ENCODE data around the gene FN3K. TPM values are rescaled to one million over a fixed set of nuclear protein-coding genes. Genes with fewer than 3 reads are reported as not detected.

Gene FN3K
- total and polyA plus RNA-seq, 2 of the 13 experiments (the other 11 are each of a cell fraction or from before 2014, with no cell fraction given): 3.5 to 12.2 TPM

DNA sequence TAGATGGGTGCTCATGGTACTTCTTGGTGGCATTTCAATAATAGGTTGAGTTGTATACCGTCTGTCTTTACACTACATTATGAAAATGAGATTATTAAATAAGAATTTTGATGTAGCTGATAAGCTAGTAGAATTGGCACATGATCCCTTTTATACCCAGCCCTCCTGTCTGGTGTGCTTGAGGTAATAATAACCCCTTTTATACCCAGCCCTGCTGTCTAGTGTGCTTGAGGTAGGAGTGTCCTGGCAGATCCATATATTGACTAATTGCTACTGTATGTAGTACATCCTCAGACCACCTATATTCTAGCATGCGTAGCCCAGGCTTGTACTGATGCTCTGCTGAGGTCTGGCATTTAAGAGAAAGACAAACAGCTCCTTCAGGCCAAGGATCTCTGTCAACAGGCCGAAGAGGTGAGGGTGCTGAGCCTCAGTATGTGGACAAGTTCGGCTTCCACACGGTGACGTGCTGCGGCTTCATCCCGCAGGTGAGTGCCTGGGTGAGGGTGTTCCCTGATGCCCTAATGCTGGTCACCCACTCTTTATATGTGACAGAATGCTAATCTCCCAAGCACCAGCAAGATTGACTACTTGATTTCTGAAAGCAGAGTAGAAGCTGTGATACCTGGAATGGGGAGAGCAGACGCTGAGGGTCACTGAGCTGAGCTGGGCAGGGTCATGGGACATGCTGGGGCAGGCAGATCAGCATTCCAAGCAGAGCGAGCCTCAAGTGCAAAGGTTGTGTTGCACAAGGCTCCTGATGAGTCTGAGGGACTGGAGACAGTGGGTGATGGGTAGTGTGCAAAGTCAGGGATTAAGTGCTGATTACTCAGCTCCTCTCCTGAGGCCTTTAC, 5.7 kb downstream of the FN3K start (continued):
- peak; percentile 42; the same call in 1 of the 2 replicates for TF ChIP-seq SMYD3 (CRISPR knock-in tag; IDR thresholded peaks at IDR 0.05)
- TF ChIP-seq, protein P1, sequence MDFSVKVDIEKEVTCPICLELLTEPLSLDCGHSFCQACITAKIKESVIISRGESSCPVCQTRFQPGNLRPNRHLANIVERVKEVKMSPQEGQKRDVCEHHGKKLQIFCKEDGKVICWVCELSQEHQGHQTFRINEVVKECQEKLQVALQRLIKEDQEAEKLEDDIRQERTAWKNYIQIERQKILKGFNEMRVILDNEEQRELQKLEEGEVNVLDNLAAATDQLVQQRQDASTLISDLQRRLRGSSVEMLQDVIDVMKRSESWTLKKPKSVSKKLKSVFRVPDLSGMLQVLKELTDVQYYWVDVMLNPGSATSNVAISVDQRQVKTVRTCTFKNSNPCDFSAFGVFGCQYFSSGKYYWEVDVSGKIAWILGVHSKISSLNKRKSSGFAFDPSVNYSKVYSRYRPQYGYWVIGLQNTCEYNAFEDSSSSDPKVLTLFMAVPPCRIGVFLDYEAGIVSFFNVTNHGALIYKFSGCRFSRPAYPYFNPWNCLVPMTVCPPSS (IDR thresholded peaks at IDR 0.05): no peak
- no peak for TF ChIP-seq ZNF432 (CRISPR knock-in tag; IDR thresholded peaks at IDR 0.05; ENCODE audit: borderline replicate concordance)
- peak; percentile 89 for TF ChIP-seq ZBTB33 (CRISPR knock-in tag; IDR thresholded peaks at IDR 0.05)
- TF ChIP-seq FOXC1 (CRISPR knock-in tag; IDR thresholded peaks at IDR 0.05; ENCODE audit: borderline replicate concordance): no peak; the same call in 1 of the 2 replicates
- peak; percentile 90; the same call in 1 of the 2 replicates for TF ChIP-seq ZMYM2 (CRISPR knock-in tag; IDR thresholded peaks at IDR 0.05)
- TF ChIP-seq, protein P2, sequence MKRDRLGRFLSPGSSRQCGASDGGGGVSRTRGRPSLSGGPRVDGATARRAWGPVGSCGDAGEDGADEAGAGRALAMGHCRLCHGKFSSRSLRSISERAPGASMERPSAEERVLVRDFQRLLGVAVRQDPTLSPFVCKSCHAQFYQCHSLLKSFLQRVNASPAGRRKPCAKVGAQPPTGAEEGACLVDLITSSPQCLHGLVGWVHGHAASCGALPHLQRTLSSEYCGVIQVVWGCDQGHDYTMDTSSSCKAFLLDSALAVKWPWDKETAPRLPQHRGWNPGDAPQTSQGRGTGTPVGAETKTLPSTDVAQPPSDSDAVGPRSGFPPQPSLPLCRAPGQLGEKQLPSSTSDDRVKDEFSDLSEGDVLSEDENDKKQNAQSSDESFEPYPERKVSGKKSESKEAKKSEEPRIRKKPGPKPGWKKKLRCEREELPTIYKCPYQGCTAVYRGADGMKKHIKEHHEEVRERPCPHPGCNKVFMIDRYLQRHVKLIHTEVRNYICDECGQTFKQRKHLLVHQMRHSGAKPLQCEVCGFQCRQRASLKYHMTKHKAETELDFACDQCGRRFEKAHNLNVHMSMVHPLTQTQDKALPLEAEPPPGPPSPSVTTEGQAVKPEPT (CRISPR knock-in tag; IDR thresholded peaks at IDR 0.05; ENCODE audit: low read depth): 0 out of 2 replicates have a peak, but pooled peaks have one; percentile 42
- TF ChIP-seq, protein P3, sequence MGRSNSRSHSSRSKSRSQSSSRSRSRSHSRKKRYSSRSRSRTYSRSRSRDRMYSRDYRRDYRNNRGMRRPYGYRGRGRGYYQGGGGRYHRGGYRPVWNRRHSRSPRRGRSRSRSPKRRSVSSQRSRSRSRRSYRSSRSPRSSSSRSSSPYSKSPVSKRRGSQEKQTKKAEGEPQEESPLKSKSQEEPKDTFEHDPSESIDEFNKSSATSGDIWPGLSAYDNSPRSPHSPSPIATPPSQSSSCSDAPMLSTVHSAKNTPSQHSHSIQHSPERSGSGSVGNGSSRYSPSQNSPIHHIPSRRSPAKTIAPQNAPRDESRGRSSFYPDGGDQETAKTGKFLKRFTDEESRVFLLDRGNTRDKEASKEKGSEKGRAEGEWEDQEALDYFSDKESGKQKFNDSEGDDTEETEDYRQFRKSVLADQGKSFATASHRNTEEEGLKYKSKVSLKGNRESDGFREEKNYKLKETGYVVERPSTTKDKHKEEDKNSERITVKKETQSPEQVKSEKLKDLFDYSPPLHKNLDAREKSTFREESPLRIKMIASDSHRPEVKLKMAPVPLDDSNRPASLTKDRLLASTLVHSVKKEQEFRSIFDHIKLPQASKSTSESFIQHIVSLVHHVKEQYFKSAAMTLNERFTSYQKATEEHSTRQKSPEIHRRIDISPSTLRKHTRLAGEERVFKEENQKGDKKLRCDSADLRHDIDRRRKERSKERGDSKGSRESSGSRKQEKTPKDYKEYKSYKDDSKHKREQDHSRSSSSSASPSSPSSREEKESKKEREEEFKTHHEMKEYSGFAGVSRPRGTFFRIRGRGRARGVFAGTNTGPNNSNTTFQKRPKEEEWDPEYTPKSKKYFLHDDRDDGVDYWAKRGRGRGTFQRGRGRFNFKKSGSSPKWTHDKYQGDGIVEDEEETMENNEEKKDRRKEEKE (IDR thresholded peaks at IDR 0.05): no peak
- TF ChIP-seq KMT2A (CRISPR knock-in tag; IDR thresholded peaks at IDR 0.05): peak; percentile 74; the same call in 1 of the 2 replicates
- no peak for TF ChIP-seq ZNF713 (CRISPR knock-in tag; IDR thresholded peaks at IDR 0.05)
- 0 out of 2 replicates have a peak, but pooled peaks have one; percentile 60 for TF ChIP-seq ZBTB26 (CRISPR knock-in tag; IDR thresholded peaks at IDR 0.05; ENCODE audit: borderline replicate concordance)
- TF ChIP-seq MAFG (CRISPR knock-in tag; IDR thresholded peaks at IDR 0.05): no peak
- no peak for TF ChIP-seq ZNF83 (CRISPR knock-in tag; IDR thresholded peaks at IDR 0.05; ENCODE audit: borderline replicate concordance)
- TF ChIP-seq MED8 (CRISPR knock-in tag; IDR thresholded peaks at IDR 0.05; ENCODE audit: insufficient replicate concordance): no peak
- TF ChIP-seq MAFK (conservative IDR thresholded peaks at IDR 0.05 in 1 of 2, IDR thresholded peaks at IDR 0.05 in 1 of 2; ENCODE audit: low read length in 2 of 2): peak; percentile 69 to 73
- TF ChIP-seq ZSCAN22 (CRISPR knock-in tag; IDR thresholded peaks at IDR 0.05): no peak
- peak; percentile 98 for TF ChIP-seq CBX5 (CRISPR knock-in tag; IDR thresholded peaks at IDR 0.05; ENCODE audit: borderline replicate concordance)
- no peak for TF ChIP-seq NFKB2 (CRISPR knock-in tag; IDR thresholded peaks at IDR 0.05; ENCODE audit: borderline replicate concordance)
